ENCODE data around the gene PEG3. TPM values are rescaled to one million over a fixed set of nuclear protein-coding genes. Genes with fewer than 3 reads are reported as not detected.

The PEG3 gene
- total and polyA plus RNA-seq, 2 of the 13 experiments (the other 11 are each of a cell fraction or from before 2014, with no cell fraction given), result 217 to 394 TPM

DNA sequence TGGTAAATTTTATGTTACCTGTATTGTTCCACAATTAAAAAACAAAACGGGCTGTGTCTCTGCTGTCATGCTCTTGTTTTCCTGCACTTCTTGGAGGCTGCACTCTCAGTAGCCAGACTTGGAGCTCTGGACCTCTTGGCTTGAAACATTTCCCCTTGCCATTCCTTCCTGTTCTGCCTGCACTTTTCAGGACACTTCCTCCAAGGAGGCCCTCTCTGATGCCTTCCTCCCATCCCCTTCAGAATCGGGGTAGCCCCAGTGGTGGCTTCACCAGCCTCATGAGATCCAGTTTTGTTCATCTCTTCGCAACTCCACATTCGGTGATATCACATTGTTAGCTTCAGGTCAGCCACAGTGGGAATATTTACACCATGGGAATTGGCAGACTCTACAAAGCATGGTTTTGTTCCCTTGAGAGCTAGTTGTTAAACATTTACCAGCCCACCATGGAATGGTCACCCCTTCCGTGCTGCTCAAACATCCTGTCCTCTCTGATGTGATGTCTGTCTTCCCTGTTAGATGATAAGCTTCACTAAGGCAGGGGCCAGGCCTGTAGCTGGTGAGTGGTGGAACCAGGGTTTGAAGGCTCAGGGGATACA is 40.2 kb upstream of the PEG3 start (continued):
- TF ChIP-seq, protein P1, sequence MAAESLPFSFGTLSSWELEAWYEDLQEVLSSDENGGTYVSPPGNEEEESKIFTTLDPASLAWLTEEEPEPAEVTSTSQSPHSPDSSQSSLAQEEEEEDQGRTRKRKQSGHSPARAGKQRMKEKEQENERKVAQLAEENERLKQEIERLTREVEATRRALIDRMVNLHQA (CRISPR knock-in tag; IDR thresholded peaks at IDR 0.05), result no peak
- TF ChIP-seq, protein P2, sequence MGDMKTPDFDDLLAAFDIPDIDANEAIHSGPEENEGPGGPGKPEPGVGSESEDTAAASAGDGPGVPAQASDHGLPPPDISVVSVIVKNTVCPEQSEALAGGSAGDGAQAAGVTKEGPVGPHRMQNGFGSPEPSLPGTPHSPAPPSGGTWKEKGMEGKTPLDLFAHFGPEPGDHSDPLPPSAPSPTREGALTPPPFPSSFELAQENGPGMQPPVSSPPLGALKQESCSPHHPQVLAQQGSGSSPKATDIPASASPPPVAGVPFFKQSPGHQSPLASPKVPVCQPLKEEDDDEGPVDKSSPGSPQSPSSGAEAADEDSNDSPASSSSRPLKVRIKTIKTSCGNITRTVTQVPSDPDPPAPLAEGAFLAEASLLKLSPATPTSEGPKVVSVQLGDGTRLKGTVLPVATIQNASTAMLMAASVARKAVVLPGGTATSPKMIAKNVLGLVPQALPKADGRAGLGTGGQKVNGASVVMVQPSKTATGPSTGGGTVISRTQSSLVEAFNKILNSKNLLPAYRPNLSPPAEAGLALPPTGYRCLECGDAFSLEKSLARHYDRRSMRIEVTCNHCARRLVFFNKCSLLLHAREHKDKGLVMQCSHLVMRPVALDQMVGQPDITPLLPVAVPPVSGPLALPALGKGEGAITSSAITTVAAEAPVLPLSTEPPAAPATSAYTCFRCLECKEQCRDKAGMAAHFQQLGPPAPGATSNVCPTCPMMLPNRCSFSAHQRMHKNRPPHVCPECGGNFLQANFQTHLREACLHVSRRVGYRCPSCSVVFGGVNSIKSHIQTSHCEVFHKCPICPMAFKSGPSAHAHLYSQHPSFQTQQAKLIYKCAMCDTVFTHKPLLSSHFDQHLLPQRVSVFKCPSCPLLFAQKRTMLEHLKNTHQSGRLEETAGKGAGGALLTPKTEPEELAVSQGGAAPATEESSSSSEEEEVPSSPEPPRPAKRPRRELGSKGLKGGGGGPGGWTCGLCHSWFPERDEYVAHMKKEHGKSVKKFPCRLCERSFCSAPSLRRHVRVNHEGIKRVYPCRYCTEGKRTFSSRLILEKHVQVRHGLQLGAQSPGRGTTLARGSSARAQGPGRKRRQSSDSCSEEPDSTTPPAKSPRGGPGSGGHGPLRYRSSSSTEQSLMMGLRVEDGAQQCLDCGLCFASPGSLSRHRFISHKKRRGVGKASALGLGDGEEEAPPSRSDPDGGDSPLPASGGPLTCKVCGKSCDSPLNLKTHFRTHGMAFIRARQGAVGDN (CRISPR knock-in tag; IDR thresholded peaks at IDR 0.05), result peak; percentile 25; the same call in 1 of the 2 replicates
- peak; percentile 35; the same call in 1 of the 2 replicates for TF ChIP-seq MYC (CRISPR knock-in tag; IDR thresholded peaks at IDR 0.05; ENCODE audit: borderline replicate concordance)
- no peak for TF ChIP-seq KLF15 (CRISPR knock-in tag; IDR thresholded peaks at IDR 0.05; ENCODE audit: borderline replicate concordance)
- no peak for TF ChIP-seq HCFC1 (IDR thresholded peaks at IDR 0.05; ENCODE audit: low read depth, low read length)
- TF ChIP-seq, protein P3, sequence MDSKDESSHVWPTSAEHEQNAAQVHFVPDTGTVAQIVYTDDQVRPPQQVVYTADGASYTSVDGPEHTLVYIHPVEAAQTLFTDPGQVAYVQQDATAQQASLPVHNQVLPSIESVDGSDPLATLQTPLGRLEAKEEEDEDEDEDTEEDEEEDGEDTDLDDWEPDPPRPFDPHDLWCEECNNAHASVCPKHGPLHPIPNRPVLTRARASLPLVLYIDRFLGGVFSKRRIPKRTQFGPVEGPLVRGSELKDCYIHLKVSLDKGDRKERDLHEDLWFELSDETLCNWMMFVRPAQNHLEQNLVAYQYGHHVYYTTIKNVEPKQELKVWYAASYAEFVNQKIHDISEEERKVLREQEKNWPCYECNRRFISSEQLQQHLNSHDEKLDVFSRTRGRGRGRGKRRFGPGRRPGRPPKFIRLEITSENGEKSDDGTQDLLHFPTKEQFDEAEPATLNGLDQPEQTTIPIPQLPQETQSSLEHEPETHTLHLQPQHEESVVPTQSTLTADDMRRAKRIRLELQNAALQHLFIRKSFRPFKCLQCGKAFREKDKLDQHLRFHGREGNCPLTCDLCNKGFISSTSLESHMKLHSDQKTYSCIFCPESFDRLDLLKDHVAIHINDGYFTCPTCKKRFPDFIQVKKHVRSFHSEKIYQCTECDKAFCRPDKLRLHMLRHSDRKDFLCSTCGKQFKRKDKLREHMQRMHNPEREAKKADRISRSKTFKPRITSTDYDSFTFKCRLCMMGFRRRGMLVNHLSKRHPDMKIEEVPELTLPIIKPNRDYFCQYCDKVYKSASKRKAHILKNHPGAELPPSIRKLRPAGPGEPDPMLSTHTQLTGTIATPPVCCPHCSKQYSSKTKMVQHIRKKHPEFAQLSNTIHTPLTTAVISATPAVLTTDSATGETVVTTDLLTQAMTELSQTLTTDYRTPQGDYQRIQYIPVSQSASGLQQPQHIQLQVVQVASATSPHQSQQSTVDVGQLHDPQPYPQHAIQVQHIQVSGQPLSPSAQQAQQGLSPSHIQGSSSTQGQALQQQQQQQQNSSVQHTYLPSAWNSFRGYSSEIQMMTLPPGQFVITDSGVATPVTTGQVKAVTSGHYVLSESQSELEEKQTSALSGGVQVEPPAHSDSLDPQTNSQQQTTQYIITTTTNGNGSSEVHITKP (CRISPR knock-in tag; IDR thresholded peaks at IDR 0.05; ENCODE audit: low read depth), result peak; percentile 85; the same call in 1 of the 2 replicates
- no peak for TF ChIP-seq PLRG1 (conservative IDR thresholded peaks at IDR 0.05)
- TF ChIP-seq ONECUT2 (CRISPR knock-in tag; IDR thresholded peaks at IDR 0.05), result no peak
- TF ChIP-seq, protein P4, sequence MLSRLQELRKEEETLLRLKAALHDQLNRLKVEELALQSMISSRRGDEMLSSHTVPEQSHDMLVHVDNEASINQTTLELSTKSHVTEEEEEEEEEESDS (CRISPR knock-in tag; IDR thresholded peaks at IDR 0.05; ENCODE audit: borderline replicate concordance), result no peak
- TF ChIP-seq CAMTA2 (CRISPR knock-in tag; IDR thresholded peaks at IDR 0.05; ENCODE audit: borderline replicate concordance), result no peak
- TF ChIP-seq PHF21A (CRISPR knock-in tag; IDR thresholded peaks at IDR 0.05), result peak; percentile 83
- 0 out of 2 replicates have a peak, but pooled peaks have one; percentile 36 for TF ChIP-seq ZSCAN22 (CRISPR knock-in tag; IDR thresholded peaks at IDR 0.05)
- TF ChIP-seq, protein P5, sequence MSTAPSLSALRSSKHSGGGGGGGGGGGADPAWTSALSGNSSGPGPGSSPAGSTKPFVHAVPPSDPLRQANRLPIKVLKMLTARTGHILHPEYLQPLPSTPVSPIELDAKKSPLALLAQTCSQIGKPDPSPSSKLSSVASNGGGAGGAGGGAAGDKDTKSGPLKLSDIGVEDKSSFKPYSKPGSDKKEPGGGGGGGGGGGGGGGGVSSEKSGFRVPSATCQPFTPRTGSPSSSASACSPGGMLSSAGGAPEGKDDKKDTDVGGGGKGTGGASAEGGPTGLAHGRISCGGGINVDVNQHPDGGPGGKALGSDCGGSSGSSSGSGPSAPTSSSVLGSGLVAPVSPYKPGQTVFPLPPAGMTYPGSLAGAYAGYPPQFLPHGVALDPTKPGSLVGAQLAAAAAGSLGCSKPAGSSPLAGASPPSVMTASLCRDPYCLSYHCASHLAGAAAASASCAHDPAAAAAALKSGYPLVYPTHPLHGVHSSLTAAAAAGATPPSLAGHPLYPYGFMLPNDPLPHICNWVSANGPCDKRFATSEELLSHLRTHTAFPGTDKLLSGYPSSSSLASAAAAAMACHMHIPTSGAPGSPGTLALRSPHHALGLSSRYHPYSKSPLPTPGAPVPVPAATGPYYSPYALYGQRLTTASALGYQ (CRISPR knock-in tag; IDR thresholded peaks at IDR 0.05), result peak; percentile 53
- TF ChIP-seq MIER2 (CRISPR knock-in tag; IDR thresholded peaks at IDR 0.05), result peak; percentile 40; the same call in 1 of the 2 replicates
- TF ChIP-seq PCBP2 (optimal IDR thresholded peaks at IDR 0.05; ENCODE audit: low read depth, low read length, poor library complexity, severe bottlenecking), result no peak
- peak; percentile 88; the same call in 1 of the 2 replicates for TF ChIP-seq GATA4 (IDR thresholded peaks at IDR 0.05; ENCODE audit: borderline replicate concordance, low read depth)
- TF ChIP-seq, protein P6, sequence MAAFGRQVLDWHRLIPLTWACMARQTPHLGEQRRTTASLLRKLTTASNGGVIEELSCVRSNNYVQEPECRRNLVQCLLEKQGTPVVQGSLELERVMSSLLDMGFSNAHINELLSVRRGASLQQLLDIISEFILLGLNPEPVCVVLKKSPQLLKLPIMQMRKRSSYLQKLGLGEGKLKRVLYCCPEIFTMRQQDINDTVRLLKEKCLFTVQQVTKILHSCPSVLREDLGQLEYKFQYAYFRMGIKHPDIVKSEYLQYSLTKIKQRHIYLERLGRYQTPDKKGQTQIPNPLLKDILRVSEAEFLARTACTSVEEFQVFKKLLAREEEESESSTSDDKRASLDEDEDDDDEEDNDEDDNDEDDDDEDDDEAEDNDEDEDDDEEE (CRISPR knock-in tag; IDR thresholded peaks at IDR 0.05), result no peak
- TF ChIP-seq ZNF24 (IDR thresholded peaks at IDR 0.05), result no peak

All from HepG2 (cell line).